Measurements from ENCODE around the gene RNF114.
"Not testable (repeated sequence)": the region's sequence is repeated elsewhere in the genome, so short reads cannot be mapped to it uniquely, and the experiment has no call there.

The RNF114 gene

GRCh38 chr20:49989234-49990065 is 53.3 kb downstream of the RNF114 start:
- peak; percentile 78 for DNase-seq (ENCODE audit: low read depth)

GRCh38 chr20:49990271-49990720 is 54.1 kb downstream of the RNF114 start:
- no peak overlapping the region for H3K4me3 ChIP-seq (ENCODE audit: low read depth, low read length)
- DNase-seq (ENCODE audit: low read depth), result no peak
- TF ChIP-seq CTCF (conservative IDR thresholded peaks at IDR 0.05; ENCODE audit: low read depth, low read length), result no peak

More at GRCh38 chr20:49989234-49990065, 53.3 kb downstream of the RNF114 start:
- no peak for TF ChIP-seq CTCF (conservative IDR thresholded peaks at IDR 0.05; ENCODE audit: low read depth, low read length)
- no peak overlapping the region for H3K4me3 ChIP-seq (ENCODE audit: low read depth, low read length)

DNA sequence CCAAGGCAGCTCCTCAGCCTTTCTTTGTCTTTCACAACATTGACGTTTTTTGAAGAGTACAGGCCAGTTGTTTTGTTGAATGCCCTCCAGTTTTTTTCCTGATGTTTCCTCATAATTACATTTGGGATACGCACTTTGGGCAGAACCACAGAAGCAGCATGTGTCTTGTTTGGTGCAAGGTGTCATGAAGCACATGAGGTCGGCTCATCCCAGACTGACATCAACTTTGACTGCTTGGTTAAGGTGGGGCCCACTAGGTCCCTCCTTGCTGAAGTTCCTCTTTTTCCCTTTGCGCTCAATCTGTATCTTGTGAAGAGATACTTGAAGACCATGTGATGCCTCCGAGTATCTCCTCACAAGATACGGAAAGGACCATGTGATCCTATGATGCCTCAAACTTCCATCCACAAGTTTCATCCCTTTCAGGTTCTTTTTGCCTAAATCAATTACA is 57.1 kb downstream of the RNF114 start:
- DNase-seq (ENCODE audit: low read depth), result no peak
- TF ChIP-seq CTCF (conservative IDR thresholded peaks at IDR 0.05; ENCODE audit: low read depth, low read length), result no peak
- H3K4me3 ChIP-seq (ENCODE audit: low read depth, low read length), result no peak overlapping the region

DNA sequence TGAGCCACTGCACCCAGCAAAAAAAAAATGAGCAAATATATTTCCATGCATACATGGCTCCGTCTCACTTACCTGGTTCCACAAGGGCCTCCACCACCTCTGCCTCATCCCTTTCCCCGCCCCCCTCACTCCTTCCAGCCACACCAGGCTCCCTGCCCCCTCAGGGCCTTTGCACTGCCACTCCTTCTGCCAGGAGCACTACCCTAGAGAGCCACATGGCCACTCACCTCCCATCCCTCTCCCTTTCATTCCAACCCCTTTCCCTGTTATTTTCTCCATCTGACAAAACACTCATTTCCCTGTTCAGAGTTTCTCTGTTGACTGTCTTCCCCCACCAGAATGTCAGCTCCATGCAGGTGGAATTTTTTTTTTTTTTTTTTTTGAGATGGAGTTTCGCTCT is 59.4 kb downstream of the RNF114 start:
- TF ChIP-seq CTCF (conservative IDR thresholded peaks at IDR 0.05; ENCODE audit: low read depth, low read length), result no peak
- H3K4me3 ChIP-seq (ENCODE audit: low read depth, low read length), result no peak overlapping the region
- no peak for DNase-seq (ENCODE audit: low read depth)

DNA sequence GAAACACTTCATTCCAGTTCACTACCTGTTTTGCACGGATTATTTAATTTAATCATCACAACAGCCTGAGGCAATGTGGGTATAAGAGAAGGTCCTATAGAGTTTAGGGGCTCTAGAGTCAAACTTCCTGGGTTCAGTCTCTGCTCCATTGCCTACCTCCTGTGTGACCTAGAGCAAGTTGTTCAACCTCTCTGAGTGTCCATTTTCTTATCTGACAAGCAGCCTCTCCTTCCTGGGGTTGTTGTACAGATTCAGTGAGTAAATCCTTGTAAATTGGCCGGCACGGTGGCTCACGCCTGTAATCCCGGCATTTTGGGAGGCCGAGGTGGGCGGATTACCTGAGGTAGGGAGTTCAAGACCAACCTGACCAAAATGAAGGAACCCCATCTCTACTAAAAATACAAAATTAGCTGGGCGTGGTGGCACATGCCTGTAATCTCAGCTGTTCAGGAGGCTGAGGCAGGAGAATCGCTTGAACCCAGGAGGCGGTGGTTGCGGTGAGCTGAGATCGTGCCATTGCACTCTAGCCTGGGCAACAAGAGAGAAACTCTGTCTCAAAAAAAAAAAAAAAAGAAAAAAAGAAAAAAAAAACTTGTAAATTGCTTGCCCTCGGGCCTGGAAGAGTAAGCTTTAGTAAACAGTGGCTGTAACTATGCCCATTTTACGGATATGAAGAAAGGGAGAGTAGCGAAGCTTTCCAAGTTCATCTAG is 62.4 kb downstream of the RNF114 start:
- not testable (repeated sequence) for DNase-seq (ENCODE audit: low read depth); H3K4me3 ChIP-seq (ENCODE audit: low read depth, low read length)

- TF ChIP-seq CTCF (conservative IDR thresholded peaks at IDR 0.05; ENCODE audit: low read depth, low read length), result no peak
- DNase-seq (ENCODE audit: low read depth), result no peak
- no peak overlapping the region for H3K4me3 ChIP-seq (ENCODE audit: low read depth, low read length)
Observed at GRCh38 chr20:49999329-49999728, 63.1 kb downstream of the RNF114 start.

- not testable (repeated sequence) for H3K4me3 ChIP-seq (ENCODE audit: low read depth, low read length); DNase-seq (ENCODE audit: low read depth)
Observed at GRCh38 chr20:50000548-50001222, 64.5 kb downstream of the RNF114 start.

Data from choroid plexus epithelial cell (primary cell).